SU-DHL-6 (cell line): ENCODE results near the gene RNF220.

Experiments used
- CTCF ChIP-seq: fragments of 200-600 bp; sonication (generic); IDR thresholded peaks from one replicate; pipeline ENCODE4 v1.5.1; 2017; ENCODE audit warnings: antibody characterized with exemption, mild to moderate bottlenecking, low read length, moderate library complexity; ENCODE audit not compliant: insufficient read depth, poor library complexity, severe bottlenecking
- EZH2phosphoT487 ChIP-seq: fragments of 200-600 bp; sonication (generic), shearing (Covaris generic); conservative IDR thresholded peaks from 2 replicates; pipeline ENCODE4 v1.6.1; 2018; ENCODE audit warnings: mild to moderate bottlenecking, antibody characterized with exemption, low read length, moderate library complexity, mixed read lengths

DNA sequence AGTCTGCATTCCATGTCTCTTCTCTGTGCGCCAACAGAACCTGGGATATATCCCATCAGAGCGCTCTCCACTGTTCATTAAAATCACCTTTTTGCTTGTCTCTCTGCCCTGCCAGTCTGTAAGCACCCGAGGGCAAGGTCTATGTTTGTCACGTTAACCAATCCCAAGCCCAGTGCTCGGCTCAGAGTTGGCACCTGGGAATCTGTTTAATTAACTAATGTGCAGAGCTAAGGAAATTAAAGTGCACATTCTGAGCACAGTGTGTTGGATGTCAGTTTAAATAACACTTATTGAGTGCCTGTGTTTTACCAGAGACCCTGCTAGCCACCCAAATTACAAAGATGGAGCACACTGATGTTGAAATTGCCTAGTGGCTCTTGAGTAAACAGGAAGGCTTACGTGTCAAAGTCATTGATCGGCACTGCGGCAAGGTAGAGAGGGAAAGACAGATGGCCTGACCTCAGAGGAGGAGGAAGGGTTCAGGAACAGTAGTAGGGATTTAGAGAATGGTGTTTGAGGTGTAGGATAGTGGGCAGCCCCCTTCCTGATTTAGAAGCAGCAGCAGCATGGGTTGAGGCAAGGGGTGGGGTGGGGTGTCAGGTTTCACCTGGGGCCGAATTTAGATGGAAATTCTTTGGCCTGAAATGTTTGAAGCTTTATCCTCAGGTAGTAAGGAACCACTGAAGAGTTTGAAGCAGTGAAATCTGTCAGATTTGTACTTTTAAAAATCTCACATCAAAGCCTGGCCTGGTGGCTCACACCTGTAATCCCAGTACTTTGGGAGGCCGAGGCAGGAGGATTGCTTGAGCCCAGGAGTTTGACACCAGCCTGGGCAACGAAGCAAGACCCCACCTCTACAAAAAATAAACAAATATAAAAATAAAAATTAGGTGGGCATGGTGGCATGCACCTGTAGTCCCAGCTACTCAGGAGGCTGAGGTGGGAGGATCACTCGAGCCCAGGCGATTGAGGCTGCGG, 277.1 kb downstream of the RNF220 start:
- TF ChIP-seq CTCF (no peak), EZH2phosphoT487 (no peak)
